Ovary (tissue), 3 donors: ENCODE data around the gene SND1.

ENCODE experiments used
- EP300 ChIP-seq: sonication (generic); formaldehyde crosslinking; IDR thresholded peaks from one replicate; pipeline ENCODE4 v1.6.1; 2017; ENCODE audit warnings: antibody characterized with exemption
- POLR2A ChIP-seq: fragments of 450-650 bp; IDR thresholded peaks from one replicate; pipeline ENCODE4 v1.6.1; 2017; ENCODE audit warnings: antibody characterized with exemption, mild to moderate bottlenecking, moderate library complexity
- TF ChIP-seq, protein P1 (sequence below), 3 donors: fragments of 450-650 bp in 2 of 3; fragments of 200-600 bp in 1 of 3; IDR thresholded peaks; one replicate each; pipeline versions ENCODE4 v1.5.1 to v1.8.0; 2016 to 2022; ENCODE audit warnings: antibody characterized with exemption in 3 of 3, mild to moderate bottlenecking in 1 of 3
- donor health status: DM: no; HTN: no; CAD: no.

DNA sequence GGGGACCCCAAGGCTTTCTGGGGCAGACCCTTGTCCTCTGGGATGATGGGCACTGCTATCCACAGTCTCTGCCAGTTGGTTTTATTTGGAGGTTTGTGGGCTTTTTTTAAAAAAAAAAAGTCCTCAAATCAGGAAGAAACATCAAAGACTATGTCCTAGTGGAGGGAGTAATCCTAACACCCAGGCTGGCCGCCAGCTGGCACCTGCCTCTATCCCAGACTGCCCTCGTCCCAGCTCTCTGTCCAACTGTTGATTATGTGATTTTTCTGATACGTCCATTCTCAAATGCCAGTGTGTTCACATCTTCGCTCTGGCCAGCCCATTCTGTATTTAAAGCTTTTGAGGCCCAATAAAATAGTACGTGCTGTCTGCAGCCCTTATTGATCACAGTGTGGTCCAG lies 440.2 kb downstream of the SND1 start:
- TF ChIP-seq, protein P1, sequence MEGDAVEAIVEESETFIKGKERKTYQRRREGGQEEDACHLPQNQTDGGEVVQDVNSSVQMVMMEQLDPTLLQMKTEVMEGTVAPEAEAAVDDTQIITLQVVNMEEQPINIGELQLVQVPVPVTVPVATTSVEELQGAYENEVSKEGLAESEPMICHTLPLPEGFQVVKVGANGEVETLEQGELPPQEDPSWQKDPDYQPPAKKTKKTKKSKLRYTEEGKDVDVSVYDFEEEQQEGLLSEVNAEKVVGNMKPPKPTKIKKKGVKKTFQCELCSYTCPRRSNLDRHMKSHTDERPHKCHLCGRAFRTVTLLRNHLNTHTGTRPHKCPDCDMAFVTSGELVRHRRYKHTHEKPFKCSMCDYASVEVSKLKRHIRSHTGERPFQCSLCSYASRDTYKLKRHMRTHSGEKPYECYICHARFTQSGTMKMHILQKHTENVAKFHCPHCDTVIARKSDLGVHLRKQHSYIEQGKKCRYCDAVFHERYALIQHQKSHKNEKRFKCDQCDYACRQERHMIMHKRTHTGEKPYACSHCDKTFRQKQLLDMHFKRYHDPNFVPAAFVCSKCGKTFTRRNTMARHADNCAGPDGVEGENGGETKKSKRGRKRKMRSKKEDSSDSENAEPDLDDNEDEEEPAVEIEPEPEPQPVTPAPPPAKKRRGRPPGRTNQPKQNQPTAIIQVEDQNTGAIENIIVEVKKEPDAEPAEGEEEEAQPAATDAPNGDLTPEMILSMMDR (IDR thresholded peaks at IDR 0.05): no peak
- TF ChIP-seq EP300: no peak
- TF ChIP-seq POLR2A: no peak
